Neural cell (in vitro differentiated cells): ENCODE measurements around the gene HDDC3. TPM values are rescaled to one million over a fixed set of nuclear protein-coding genes. Genes with fewer than 3 reads are reported as not detected.

Source experiments
- H2AFZ ChIP-seq: fragments of 200-600, 300-800 bp; sonication (generic), shearing (Covaris generic); 2 replicates; pipeline ENCODE4 v1.6.0; 2014; ENCODE audit warnings: low read depth, mild to moderate bottlenecking, antibody characterized with exemption, low read length, moderate library complexity
- H3F3A ChIP-seq: fragments of 200-600 bp; shearing (Covaris generic); 2 replicates; pipeline ENCODE4 v1.6.1; 2016; ENCODE audit warnings: mild to moderate bottlenecking, moderate library complexity, mixed read lengths, antibody characterized with exemption, low read length; ENCODE audit not compliant: insufficient read depth, poor library complexity, severe bottlenecking
- H3K27ac ChIP-seq: fragments of 200-600, 300-800 bp; sonication (generic), shearing (Covaris generic); 2 replicates; pipeline ENCODE4 v1.5.1; 2014; ENCODE audit warnings: mild to moderate bottlenecking, low read length, moderate library complexity
- H3K27me3 ChIP-seq: fragments of 300-800, 200-600 bp; sonication (generic), shearing (Covaris generic); 2 replicates; pipeline ENCODE4 v1.6.0; 2014; ENCODE audit warnings: mild to moderate bottlenecking, low read depth, low read length, moderate library complexity; ENCODE audit not compliant: insufficient read depth
- H3K36me3 ChIP-seq: fragments of 300-800, 200-600 bp; sonication (generic), shearing (Covaris generic); 2 replicates; pipeline ENCODE4 v1.5.1; 2014; ENCODE audit warnings: mild to moderate bottlenecking, antibody characterized with exemption, low read length, moderate library complexity; ENCODE audit not compliant: insufficient read depth
- H3K4me2 ChIP-seq: fragments of 300-800, 200-600 bp; sonication (generic), shearing (Covaris generic); 2 replicates; pipeline ENCODE4 v1.6.0; 2014; ENCODE audit warnings: mild to moderate bottlenecking, low read length
- H3K4me3 ChIP-seq: fragments of 300-800, 200-600 bp; sonication (generic), shearing (Covaris generic); 2 replicates; pipeline ENCODE4 v1.5.1; 2014; ENCODE audit warnings: mild to moderate bottlenecking, low read length, moderate library complexity
- H3K79me2 ChIP-seq: fragments of 200-600 bp; shearing (Covaris generic); replicated peaks from 2 replicates; pipeline ENCODE4 v1.6.0; 2014; ENCODE audit warnings: mild to moderate bottlenecking, low read length, moderate library complexity; ENCODE audit not compliant: insufficient read depth
- H3K9ac ChIP-seq: fragments of 300-800, 200-600 bp; sonication (generic), shearing (Covaris generic); 2 replicates; pipeline ENCODE4 v1.6.1; 2016; ENCODE audit warnings: mild to moderate bottlenecking, low read length, mixed read lengths
- H3K9me2 ChIP-seq: fragments of 200-600 bp; shearing (Covaris generic); 2 replicates; pipeline ENCODE4 v1.6.1; 2016; ENCODE audit warnings: mild to moderate bottlenecking, low read length, mixed read lengths; ENCODE audit not compliant: insufficient read depth
- H3K9me3 ChIP-seq: fragments of 200-600, 300-800 bp; sonication (generic), shearing (Covaris generic); 2 replicates; pipeline ENCODE4 v1.6.1; 2016; ENCODE audit warnings: mild to moderate bottlenecking, mixed run types, low read length, moderate library complexity, mixed read lengths
- H4K20me1 ChIP-seq: fragments of 200-600 bp; shearing (Covaris generic); 2 replicates; pipeline ENCODE4 v1.6.1; 2016; ENCODE audit warnings: mild to moderate bottlenecking, mixed run types; ENCODE audit not compliant: insufficient read depth
- CTCF ChIP-seq: fragments of 450-650 bp; IDR thresholded peaks from 2 replicates; pipeline ENCODE4 v1.5.1; 2014; ENCODE audit warnings: antibody characterized with exemption, mild to moderate bottlenecking, moderate library complexity; ENCODE audit not compliant: poor library complexity, severe bottlenecking
- EP300 ChIP-seq: fragments of 450-650 bp; conservative IDR thresholded peaks from 2 replicates; pipeline ENCODE4 v1.6.1; 2014; ENCODE audit warnings: antibody characterized with exemption, mild to moderate bottlenecking, moderate library complexity; ENCODE audit not compliant: poor library complexity, severe bottlenecking
- EZH2 ChIP-seq: fragments of 200-600, 300-800 bp; shearing (Covaris generic), sonication (generic); IDR thresholded peaks from 2 replicates; pipeline ENCODE4 v1.6.1; 2014; ENCODE audit warnings: antibody characterized with exemption, low read length, borderline replicate concordance, mild to moderate bottlenecking; ENCODE audit not compliant: insufficient read depth, poor library complexity, severe bottlenecking
- MXI1 ChIP-seq: fragments of 450-650 bp; conservative IDR thresholded peaks from 2 replicates; pipeline ENCODE4 v1.6.1; 2014; ENCODE audit warnings: antibody characterized with exemption, mild to moderate bottlenecking; ENCODE audit not compliant: poor library complexity, severe bottlenecking
- POLR2AphosphoS5 ChIP-seq: IDR thresholded peaks from 2 replicates; pipeline ENCODE4 v1.6.1; 2012
- RAD21 ChIP-seq: fragments of 450-650 bp; conservative IDR thresholded peaks from 2 replicates; pipeline ENCODE4 v1.6.1; 2014; ENCODE audit warnings: antibody characterized with exemption, mild to moderate bottlenecking, moderate library complexity
- SMC3 ChIP-seq: fragments of 450-650 bp; conservative IDR thresholded peaks from 2 replicates; pipeline ENCODE4 v1.6.1; 2014; ENCODE audit warnings: antibody characterized with exemption, mild to moderate bottlenecking, moderate library complexity; ENCODE audit not compliant: poor library complexity
- TAF1 ChIP-seq: IDR thresholded peaks from 2 replicates; pipeline ENCODE4 v1.6.1; 2012; ENCODE audit warnings: low read depth
- polyA plus RNA-seq: library from polyadenylated mRNA; depleted of rRNA; stranded (reverse); fragments of >200 nt; gene quantifications from 2 replicates; pipeline ENCODE4 v1.2.3, GENCODE V29; 2014
- TF ChIP-seq, protein P1 (sequence below): IDR thresholded peaks from 2 replicates; pipeline ENCODE4 v1.6.1; 2012; ENCODE audit warnings: borderline replicate concordance

The HDDC3 gene
- polyA plus RNA-seq, 1 donor from 2014 or later: 20.1 TPM

GRCh38 chr15:90887037-90887481 lies 45.3 kb downstream of the HDDC3 start:
- H3K4me2 ChIP-seq: no peak overlapping the region
- H3K9me3 ChIP-seq: no peaks in the 10 kb centered on the region
- no peak overlapping the region for H2AFZ ChIP-seq
- H3K79me2 ChIP-seq: no peaks in the 10 kb centered on the region
- H3K36me3 ChIP-seq: no peaks in the 10 kb centered on the region
- no peak overlapping the region for H3K27ac ChIP-seq
- no peak overlapping the region for H3K4me3 ChIP-seq
- H4K20me1 ChIP-seq: no peaks in the 10 kb centered on the region
- no peaks in the 10 kb centered on the region for H3K27me3 ChIP-seq
- H3F3A ChIP-seq: no peaks in the 10 kb centered on the region
- TF ChIP-seq TAF1 (no peak), EP300 (no peak), CTCF (no peak), SMC3 (no peak), MXI1 (no peak), POLR2AphosphoS5 (no peak), EZH2 (no peak)
- TF ChIP-seq, protein P1, sequence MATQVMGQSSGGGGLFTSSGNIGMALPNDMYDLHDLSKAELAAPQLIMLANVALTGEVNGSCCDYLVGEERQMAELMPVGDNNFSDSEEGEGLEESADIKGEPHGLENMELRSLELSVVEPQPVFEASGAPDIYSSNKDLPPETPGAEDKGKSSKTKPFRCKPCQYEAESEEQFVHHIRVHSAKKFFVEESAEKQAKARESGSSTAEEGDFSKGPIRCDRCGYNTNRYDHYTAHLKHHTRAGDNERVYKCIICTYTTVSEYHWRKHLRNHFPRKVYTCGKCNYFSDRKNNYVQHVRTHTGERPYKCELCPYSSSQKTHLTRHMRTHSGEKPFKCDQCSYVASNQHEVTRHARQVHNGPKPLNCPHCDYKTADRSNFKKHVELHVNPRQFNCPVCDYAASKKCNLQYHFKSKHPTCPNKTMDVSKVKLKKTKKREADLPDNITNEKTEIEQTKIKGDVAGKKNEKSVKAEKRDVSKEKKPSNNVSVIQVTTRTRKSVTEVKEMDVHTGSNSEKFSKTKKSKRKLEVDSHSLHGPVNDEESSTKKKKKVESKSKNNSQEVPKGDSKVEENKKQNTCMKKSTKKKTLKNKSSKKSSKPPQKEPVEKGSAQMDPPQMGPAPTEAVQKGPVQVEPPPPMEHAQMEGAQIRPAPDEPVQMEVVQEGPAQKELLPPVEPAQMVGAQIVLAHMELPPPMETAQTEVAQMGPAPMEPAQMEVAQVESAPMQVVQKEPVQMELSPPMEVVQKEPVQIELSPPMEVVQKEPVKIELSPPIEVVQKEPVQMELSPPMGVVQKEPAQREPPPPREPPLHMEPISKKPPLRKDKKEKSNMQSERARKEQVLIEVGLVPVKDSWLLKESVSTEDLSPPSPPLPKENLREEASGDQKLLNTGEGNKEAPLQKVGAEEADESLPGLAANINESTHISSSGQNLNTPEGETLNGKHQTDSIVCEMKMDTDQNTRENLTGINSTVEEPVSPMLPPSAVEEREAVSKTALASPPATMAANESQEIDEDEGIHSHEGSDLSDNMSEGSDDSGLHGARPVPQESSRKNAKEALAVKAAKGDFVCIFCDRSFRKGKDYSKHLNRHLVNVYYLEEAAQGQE: no peak
- no peaks in the 10 kb centered on the region for H3K9me2 ChIP-seq
- no peak overlapping the region for H3K9ac ChIP-seq

- H3K4me2 ChIP-seq: no peak overlapping the region
- H3K9ac ChIP-seq: no peak overlapping the region
- H3K79me2 ChIP-seq: no peaks in the 10 kb centered on the region
- no peaks in the 10 kb centered on the region for H3F3A ChIP-seq
- H3K36me3 ChIP-seq: no peaks in the 10 kb centered on the region
- H3K4me3 ChIP-seq: no peak overlapping the region
- TF ChIP-seq CTCF (no peak), EP300 (no peak), MXI1 (no peak), SMC3 (no peak), EZH2 (no peak), TAF1 (no peak), RAD21 (no peak), POLR2AphosphoS5 (no peak)
- TF ChIP-seq, protein P1: no peak
- H3K27me3 ChIP-seq: no peaks in the 10 kb centered on the region
- H3K27ac ChIP-seq: no peak overlapping the region
- no peak overlapping the region for H2AFZ ChIP-seq
- H4K20me1 ChIP-seq: no peaks in the 10 kb centered on the region
- H3K9me2 ChIP-seq: no peaks in the 10 kb centered on the region
- no peaks in the 10 kb centered on the region for H3K9me3 ChIP-seq
Measured at GRCh38 chr15:90886291-90886614, 46.1 kb downstream of the HDDC3 start.
